Measurements from ENCODE around the gene STX18. TPM values are rescaled to one million over a fixed set of nuclear protein-coding genes. Genes with fewer than 3 reads are reported as not detected.

Gene STX18
- total RNA-seq, 3 donors from 2014 or later (not counting 1 experiment from before 2014, with no cell fraction given) = 23.1 to 32.8 (median 29.0) TPM

DNA sequence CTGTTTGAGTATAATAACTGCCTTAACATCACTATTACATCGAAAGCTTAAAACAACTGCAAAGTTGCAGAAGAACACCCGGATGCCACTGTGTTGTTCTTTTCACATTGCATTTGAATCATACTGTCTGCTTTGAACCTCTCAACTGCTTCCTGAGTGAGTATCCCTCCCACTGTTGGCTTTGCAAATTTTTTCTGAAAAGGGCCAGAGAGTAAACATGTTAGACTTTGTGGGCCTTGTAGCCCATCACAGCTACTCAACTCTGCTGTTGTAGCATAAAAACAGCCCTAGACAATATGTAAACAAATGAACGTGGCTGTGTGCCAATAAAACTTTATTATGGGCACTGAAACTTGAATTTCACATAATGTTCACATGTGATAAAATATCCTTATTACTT lies 78.9 kb downstream of the STX18 start:
- Mint-ChIP-seq H3K36me3 (peaks cover 12% of the 10 kb centered on the region), H3K27ac (peak overlapping the region; percentile 86 to 92), H3K9me3 (no peaks in the 10 kb centered on the region), H3K4me3 (no peak overlapping the region), H3K27me3 (ENCODE audit: low read depth in 2 of 2) (no peaks in the 10 kb centered on the region), H3K4me1 (peaks cover 26 to 40% of the 10 kb centered on the region in 2 donors)
- H3K27me3 ChIP-seq (ENCODE audit: control insufficient read depth, insufficient read depth, low read length) = no peaks in the 10 kb centered on the region
- DNase-seq = peak in 1 of 2 donors; percentile 11
- peaks cover 18% of the 10 kb centered on the region for H3K4me1 ChIP-seq (ENCODE audit: control insufficient read depth, insufficient read depth, low read length)
- ATAC-seq = no peak
- TF ChIP-seq, protein P1, sequence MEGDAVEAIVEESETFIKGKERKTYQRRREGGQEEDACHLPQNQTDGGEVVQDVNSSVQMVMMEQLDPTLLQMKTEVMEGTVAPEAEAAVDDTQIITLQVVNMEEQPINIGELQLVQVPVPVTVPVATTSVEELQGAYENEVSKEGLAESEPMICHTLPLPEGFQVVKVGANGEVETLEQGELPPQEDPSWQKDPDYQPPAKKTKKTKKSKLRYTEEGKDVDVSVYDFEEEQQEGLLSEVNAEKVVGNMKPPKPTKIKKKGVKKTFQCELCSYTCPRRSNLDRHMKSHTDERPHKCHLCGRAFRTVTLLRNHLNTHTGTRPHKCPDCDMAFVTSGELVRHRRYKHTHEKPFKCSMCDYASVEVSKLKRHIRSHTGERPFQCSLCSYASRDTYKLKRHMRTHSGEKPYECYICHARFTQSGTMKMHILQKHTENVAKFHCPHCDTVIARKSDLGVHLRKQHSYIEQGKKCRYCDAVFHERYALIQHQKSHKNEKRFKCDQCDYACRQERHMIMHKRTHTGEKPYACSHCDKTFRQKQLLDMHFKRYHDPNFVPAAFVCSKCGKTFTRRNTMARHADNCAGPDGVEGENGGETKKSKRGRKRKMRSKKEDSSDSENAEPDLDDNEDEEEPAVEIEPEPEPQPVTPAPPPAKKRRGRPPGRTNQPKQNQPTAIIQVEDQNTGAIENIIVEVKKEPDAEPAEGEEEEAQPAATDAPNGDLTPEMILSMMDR (IDR thresholded peaks at IDR 0.05) = no peak
- intact Hi-C loops (cut with micrococcal nuclease) = no loop called here
- H3K27ac ChIP-seq (ENCODE audit: low read length) = peak overlapping the region; percentile 26
- no peaks in the 10 kb centered on the region for H3K9me3 ChIP-seq (ENCODE audit: control insufficient read depth, insufficient read depth, low read length)
- peaks cover 7% of the 10 kb centered on the region for H3K36me3 ChIP-seq (ENCODE audit: control insufficient read depth, insufficient read depth, low read length)
- H3K4me3 ChIP-seq (ENCODE audit: low read length) = no peak overlapping the region
- 55% methylated on average over 2 of the region's 3 CpGs for WGBS (ENCODE audit: insufficient coverage)

DNA sequence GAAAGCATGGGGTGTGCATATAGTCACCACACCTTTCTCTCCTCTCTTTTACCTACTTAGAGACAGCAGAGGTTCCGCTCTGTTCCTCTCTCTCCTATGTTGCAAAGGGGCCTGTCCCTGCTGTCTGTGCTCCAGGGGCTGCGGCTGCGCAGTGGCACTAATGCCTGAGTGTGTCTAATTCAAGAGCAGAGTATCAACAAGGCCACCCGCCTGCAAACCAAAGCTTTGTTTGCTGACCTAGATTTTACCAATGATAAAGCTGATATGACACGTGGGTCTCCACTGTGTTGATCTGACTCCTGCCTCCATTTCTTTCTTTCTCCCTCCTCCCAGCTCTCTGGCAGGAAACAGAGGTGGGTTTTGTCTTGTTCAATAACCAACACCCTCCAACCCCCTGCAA lies 80.0 kb downstream of the STX18 start:
- peaks cover 12% of the 10 kb centered on the region for H3K36me3 ChIP-seq (ENCODE audit: control insufficient read depth, insufficient read depth, low read length)
- Mint-ChIP-seq H3K4me1 (peaks cover 26 to 34% of the 10 kb centered on the region in 2 donors), H3K27me3 (ENCODE audit: low read depth in 2 of 2) (no peaks in the 10 kb centered on the region), H3K36me3 (peaks cover 12% of the 10 kb centered on the region), H3K4me3 (peak overlapping the region; percentile 59), H3K27ac (peak overlapping the region; percentile 86 to 92), H3K9me3 (no peaks in the 10 kb centered on the region)
- H3K27ac ChIP-seq (ENCODE audit: low read length) = peak overlapping the region; percentile 26
- WGBS (ENCODE audit: insufficient coverage) = 44% methylated on average over 5 of the region's 5 CpGs
- DNase-seq (peak in 1 of 2 donors; percentile 76), ATAC-seq (peak; percentile 52 to 85 (median 68))
- no peaks in the 10 kb centered on the region for H3K27me3 ChIP-seq (ENCODE audit: control insufficient read depth, insufficient read depth, low read length)
- peaks cover 18% of the 10 kb centered on the region for H3K4me1 ChIP-seq (ENCODE audit: control insufficient read depth, insufficient read depth, low read length)
- intact Hi-C loops (cut with micrococcal nuclease) = no loop called here
- TF ChIP-seq, protein P1 (IDR thresholded peaks at IDR 0.05) = no peak
- no peaks in the 10 kb centered on the region for H3K9me3 ChIP-seq (ENCODE audit: control insufficient read depth, insufficient read depth, low read length)
- no peak overlapping the region for H3K4me3 ChIP-seq (ENCODE audit: low read length)

DNA sequence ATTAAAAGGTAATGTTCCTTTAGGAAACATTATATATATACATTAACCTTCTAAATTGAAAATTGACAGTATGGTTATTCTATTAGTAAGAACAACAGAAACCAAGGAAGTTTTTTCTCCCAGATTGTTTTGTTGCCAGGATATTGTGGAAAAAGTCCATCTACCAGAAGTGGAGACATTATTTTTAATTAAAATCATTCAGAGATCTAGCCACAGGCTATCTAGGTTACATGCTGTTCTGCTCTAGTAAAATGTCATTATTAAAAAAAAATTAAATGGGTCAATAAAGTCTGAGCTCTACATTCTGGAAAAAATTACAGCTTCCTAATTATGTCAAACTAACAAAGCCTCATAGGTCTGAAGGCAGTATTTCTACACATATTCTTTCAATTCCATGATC lies 80.7 kb downstream of the STX18 start:
- Histone ChIP-seq H3K27me3 (ENCODE audit: control insufficient read depth, insufficient read depth, low read length) (no peaks in the 10 kb centered on the region), H3K9me3 (ENCODE audit: control insufficient read depth, insufficient read depth, low read length) (no peaks in the 10 kb centered on the region), H3K4me3 (ENCODE audit: low read length) (no peak overlapping the region), H3K4me1 (ENCODE audit: control insufficient read depth, insufficient read depth, low read length) (peaks cover 18% of the 10 kb centered on the region), H3K27ac (ENCODE audit: low read length) (peak overlapping the region; percentile 26), H3K36me3 (ENCODE audit: control insufficient read depth, insufficient read depth, low read length) (peaks cover 18% of the 10 kb centered on the region)
- peaks cover 26 to 30% of the 10 kb centered on the region in 2 donors for H3K4me1 Mint-ChIP-seq
- peaks cover 12% of the 10 kb centered on the region for H3K36me3 Mint-ChIP-seq
- TF ChIP-seq, protein P1 (IDR thresholded peaks at IDR 0.05) = no peak
- DNase-seq = no peak
- H3K4me3 Mint-ChIP-seq = no peak overlapping the region
- H3K9me3 Mint-ChIP-seq = no peaks in the 10 kb centered on the region
- peak overlapping the region; percentile 86 to 92 for H3K27ac Mint-ChIP-seq
- H3K27me3 Mint-ChIP-seq (ENCODE audit: low read depth in 2 of 2) = no peaks in the 10 kb centered on the region
- intact Hi-C loops (cut with micrococcal nuclease) = no loop called here
- ATAC-seq = no peak

DNA sequence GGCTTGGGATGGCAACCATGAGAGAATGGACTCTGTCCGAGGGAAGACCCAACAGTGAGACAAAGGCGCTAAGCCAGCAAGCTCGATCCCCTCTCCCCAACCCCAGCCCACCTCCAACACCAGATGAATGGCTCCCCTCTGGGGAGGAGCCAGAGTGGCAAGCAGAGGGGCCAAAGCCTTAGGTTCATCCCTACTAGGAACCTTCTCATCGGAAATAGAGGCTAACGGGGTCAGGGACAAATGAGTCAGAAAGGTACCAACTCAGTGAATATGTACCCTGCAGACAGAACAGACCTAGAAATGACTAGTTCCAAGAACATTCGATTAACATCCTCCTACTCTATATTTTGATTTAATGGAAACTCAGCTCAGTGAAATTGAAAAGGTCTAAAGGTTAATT lies 81.1 kb downstream of the STX18 start:
- TF ChIP-seq, protein P1 (IDR thresholded peaks at IDR 0.05) = no peak
- Histone ChIP-seq H3K27ac (ENCODE audit: low read length) (no peak overlapping the region), H3K4me3 (ENCODE audit: low read length) (no peak overlapping the region), H3K36me3 (ENCODE audit: control insufficient read depth, insufficient read depth, low read length) (peaks cover 19% of the 10 kb centered on the region), H3K9me3 (ENCODE audit: control insufficient read depth, insufficient read depth, low read length) (no peaks in the 10 kb centered on the region), H3K4me1 (ENCODE audit: control insufficient read depth, insufficient read depth, low read length) (peaks cover 18% of the 10 kb centered on the region), H3K27me3 (ENCODE audit: control insufficient read depth, insufficient read depth, low read length) (no peaks in the 10 kb centered on the region)
- ATAC-seq = no peak
- Mint-ChIP-seq H3K27ac (peak overlapping the region in 1 of 2 donors; percentile 86), H3K9me3 (no peaks in the 10 kb centered on the region), H3K36me3 (peaks cover 12% of the 10 kb centered on the region), H3K27me3 (ENCODE audit: low read depth in 2 of 2) (no peaks in the 10 kb centered on the region), H3K4me3 (no peak overlapping the region), H3K4me1 (peaks cover 26 to 27% of the 10 kb centered on the region in 2 donors)
- WGBS (ENCODE audit: insufficient coverage) = 89% methylated on average over 5 of the region's 6 CpGs
- intact Hi-C loops (cut with micrococcal nuclease) = no loop called here
- DNase-seq = no peak
